GM20000 (cell line): ENCODE results near the gene ARHGAP12.
A peak's percentile ranks its signal among the peaks of the same experiment; 100 is the strongest.

ENCODE experiments used
- DNase-seq: peaks from one replicate; pipeline ENCODE4 v3.0.0; 2012; ENCODE audit warnings: low spot score
- TF ChIP-seq, protein P1 (sequence below): IDR thresholded peaks from 2 replicates; pipeline ENCODE4 v1.5.1; 2012; ENCODE audit warnings: mild to moderate bottlenecking, control low read depth; ENCODE audit errors: extremely low read depth, missing control alignments

The ARHGAP12 gene

DNA sequence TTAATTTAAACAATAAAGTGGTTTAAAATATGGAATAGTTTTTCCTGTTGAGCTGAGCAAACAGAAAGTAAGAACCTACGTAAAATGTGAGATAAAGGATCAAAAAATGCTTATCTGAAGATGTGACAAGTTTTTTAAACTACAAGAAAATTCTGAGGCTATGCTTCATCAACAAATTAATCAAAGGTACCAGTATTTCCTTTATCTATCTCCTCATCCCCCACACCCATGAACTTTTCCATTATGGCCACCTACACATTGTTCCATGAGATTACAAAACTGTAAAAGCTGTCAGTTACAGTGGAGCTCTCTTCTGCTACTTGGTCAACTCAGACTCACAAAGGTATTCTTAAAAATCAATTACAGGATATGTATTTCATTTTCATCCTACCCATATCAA, 77.4 kb downstream of the ARHGAP12 start:
- TF ChIP-seq, protein P1, sequence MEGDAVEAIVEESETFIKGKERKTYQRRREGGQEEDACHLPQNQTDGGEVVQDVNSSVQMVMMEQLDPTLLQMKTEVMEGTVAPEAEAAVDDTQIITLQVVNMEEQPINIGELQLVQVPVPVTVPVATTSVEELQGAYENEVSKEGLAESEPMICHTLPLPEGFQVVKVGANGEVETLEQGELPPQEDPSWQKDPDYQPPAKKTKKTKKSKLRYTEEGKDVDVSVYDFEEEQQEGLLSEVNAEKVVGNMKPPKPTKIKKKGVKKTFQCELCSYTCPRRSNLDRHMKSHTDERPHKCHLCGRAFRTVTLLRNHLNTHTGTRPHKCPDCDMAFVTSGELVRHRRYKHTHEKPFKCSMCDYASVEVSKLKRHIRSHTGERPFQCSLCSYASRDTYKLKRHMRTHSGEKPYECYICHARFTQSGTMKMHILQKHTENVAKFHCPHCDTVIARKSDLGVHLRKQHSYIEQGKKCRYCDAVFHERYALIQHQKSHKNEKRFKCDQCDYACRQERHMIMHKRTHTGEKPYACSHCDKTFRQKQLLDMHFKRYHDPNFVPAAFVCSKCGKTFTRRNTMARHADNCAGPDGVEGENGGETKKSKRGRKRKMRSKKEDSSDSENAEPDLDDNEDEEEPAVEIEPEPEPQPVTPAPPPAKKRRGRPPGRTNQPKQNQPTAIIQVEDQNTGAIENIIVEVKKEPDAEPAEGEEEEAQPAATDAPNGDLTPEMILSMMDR: no peak

DNA sequence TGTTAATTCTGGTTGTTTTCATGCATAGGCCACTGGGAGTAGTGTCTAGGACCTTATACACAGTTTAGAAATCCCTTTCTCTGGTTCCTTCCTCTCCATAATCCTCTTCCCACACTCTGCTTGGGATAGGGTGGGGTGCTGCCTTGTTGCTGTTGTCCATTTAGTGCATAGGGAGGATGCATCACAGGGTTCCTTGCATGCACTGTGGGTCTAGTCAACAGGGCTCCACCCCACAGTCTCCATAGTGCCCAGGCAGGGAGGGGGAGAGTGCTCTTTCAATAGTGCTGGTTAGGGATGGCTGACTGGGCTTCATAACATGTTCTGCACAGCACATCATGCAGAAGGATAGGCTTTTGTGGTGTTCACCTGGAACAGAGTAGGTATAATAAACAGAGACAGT, 81.1 kb downstream of the ARHGAP12 start:
- TF ChIP-seq, protein P1: no peak
- DNase-seq: no peak

More for the DNA sequence above, 77.4 kb downstream of the ARHGAP12 start:
- DNase-seq: no peak

DNA sequence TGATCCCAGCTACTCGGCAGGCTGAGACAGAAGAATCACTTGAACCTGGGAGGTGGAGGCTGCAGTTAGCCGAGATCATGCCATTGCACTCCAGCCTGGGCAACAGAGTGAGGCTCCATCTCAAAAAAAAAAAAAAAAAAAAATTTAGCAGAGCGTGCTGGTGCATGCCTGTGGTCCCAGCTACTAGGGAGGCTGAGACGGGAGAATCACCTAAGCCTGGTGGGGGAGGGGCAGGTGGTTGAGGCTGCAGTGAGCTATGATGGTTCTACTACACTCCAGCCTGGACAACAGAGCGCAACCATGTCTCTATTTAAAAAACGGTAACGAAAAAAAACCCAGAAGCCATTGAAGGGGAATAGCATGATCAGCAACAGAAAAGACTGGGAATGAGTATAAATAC, 89.9 kb downstream of the ARHGAP12 start:
- DNase-seq: no peak
- TF ChIP-seq, protein P1: no peak

DNA sequence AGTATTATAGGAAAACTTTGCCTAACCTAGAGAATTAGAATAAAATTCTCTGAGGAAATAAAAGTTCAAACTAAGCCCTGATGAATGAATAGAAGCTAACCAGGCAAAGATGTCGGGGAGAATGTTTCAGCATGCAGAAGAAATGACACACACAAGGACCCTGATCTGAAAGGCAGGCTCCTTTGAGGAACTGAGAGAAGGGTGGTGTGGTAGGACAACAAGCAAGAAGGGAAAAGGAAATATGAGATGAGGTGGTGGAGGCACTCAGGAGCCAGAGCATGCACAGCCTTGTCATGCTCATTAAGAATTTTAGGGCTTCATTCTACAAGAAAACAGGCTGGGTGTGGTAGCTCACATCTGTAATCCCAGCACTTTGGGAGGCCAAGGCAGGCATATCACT, 90.6 kb downstream of the ARHGAP12 start:
- TF ChIP-seq, protein P1: no peak
- no peak for DNase-seq

DNA sequence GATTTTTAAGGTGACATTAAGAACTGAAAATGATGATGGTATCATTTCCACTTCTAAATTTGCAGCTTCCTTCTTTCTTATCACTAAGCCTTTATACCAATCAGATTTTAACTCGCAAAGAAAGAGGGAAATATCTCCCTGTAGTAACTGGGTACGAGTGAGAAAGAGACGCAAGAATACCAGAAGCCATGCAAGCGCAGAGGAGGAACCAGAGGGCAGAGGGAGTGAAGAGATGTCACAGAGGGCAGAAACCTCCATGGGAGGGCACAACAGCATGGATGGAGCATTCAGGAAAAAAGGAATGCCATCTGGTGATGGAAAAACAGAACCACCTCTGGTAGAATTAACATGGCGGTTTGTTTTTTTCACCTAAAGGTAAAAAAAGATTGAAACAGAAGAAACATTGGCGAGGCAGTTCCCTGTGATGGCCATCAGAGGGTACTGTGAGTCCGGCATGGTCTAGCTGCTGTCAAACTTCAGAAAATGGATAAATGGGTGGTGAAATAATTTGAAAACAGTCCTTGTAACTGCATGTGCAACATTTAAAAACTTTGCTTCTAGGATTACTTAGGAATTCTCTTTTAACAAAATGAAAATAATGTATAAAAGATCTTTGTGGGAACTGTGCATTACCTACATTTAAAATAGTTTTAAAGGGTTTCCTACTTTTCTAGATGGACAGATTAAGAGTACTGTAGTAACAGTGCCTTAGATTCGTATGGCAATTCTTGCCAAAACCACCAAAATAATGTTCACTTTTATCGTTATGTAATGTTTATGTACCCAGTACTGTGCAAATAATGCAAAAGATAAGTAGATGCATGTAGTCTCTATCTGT, 91.8 kb downstream of the ARHGAP12 start:
- peak; percentile 8 for DNase-seq
- TF ChIP-seq, protein P1: peak; percentile 40

DNA sequence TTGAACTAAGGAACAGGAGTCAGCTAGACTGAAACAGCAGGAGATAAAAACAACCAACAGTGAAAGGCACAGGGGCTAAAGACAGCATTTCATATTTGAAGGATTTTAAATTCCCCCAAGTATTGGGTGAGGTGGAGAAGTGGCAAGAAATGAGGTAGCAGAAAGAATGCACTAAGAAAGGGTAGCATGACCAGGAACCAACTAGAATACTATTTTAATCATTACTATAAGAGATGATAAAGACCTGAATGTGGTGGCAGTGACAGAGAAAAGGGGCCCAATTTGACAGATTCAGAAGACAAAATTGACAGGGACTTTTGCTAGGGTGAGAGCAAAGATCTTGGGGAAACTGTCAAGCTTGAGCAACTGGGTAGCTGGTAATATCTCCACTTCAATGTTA, 94.9 kb downstream of the ARHGAP12 start:
- no peak for DNase-seq
- TF ChIP-seq, protein P1: no peak

DNA sequence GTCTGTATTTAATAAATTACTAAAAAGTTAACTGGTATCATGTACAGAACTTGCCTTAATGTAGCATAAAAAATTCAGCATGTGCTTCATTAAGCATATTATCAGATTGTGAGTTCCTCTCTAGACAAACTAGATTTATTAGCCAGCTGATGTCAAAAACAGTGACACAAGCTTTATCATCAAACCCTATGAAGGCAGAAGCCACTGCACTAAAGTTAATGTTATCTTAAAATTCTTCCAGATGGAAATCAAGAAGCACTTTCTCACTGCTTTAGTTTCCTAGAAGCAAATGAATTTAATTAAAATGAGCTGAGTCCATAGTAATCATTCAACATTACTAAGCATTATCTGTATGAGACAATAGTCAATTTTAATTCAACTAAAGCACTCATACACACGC, 96.4 kb downstream of the ARHGAP12 start:
- TF ChIP-seq, protein P1: no peak
- DNase-seq: no peak
